Omental fat pad (tissue), 4 donors: ENCODE data around the gene CEP164. TPM values are rescaled to one million over a fixed set of nuclear protein-coding genes. Genes with fewer than 3 reads are reported as not detected.

Experiments used
- ATAC-seq: fragments of 150-250 bp; one replicate; pipeline ENCODE4 v1.9.1; 2016; ENCODE audit warnings: mild to moderate bottlenecking, moderate library complexity; ENCODE audit not compliant: low FRiP score
- DNase-seq: peaks from one replicate; pipeline ENCODE4 v3.0.0-alpha.2; 2019; ENCODE audit warnings: low spot score
- total RNA-seq, 4 donors: library from RNA; depleted of rRNA; stranded (reverse); fragments of >200 nt; gene quantifications; one replicate each; pipeline ENCODE4 v1.1.0, GENCODE V29; 2016
- TF ChIP-seq, protein P1 (sequence below), 3 donors: fragments of 450-650 bp; IDR thresholded peaks; one replicate each; pipeline ENCODE4 v1.5.1; 2016 to 2017; ENCODE audit warnings: antibody characterized with exemption in 3 of 3, mild to moderate bottlenecking in 3 of 3, moderate library complexity in 2 of 3

The CEP164 gene
- total RNA-seq, 4 donors from 2014 or later: 15.1 to 20.3 (median 19.4) TPM

DNA sequence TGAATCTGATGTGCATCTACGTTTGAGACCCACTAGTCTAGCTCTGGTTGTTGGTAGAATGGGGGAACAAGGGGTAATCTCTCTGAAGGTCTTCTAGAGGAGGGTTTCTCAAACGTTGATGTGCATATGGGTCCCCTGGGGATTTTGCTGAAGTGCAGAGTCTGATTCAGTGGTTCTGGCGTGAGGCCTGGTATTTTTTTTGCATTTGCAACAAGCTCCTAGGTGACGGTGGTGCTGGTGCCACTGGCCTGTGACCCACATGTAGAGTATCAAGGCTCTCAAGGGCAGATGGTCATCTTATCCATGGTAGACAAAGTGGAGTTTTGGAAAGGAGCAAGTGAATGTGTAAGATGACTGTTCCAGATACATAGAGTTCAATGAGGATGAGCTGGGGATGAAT, 97.1 kb downstream of the CEP164 start:
- ATAC-seq (no peak), DNase-seq (no peak)
- TF ChIP-seq, protein P1, sequence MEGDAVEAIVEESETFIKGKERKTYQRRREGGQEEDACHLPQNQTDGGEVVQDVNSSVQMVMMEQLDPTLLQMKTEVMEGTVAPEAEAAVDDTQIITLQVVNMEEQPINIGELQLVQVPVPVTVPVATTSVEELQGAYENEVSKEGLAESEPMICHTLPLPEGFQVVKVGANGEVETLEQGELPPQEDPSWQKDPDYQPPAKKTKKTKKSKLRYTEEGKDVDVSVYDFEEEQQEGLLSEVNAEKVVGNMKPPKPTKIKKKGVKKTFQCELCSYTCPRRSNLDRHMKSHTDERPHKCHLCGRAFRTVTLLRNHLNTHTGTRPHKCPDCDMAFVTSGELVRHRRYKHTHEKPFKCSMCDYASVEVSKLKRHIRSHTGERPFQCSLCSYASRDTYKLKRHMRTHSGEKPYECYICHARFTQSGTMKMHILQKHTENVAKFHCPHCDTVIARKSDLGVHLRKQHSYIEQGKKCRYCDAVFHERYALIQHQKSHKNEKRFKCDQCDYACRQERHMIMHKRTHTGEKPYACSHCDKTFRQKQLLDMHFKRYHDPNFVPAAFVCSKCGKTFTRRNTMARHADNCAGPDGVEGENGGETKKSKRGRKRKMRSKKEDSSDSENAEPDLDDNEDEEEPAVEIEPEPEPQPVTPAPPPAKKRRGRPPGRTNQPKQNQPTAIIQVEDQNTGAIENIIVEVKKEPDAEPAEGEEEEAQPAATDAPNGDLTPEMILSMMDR (IDR thresholded peaks at IDR 0.05): no peak

- DNase-seq: no peak
- TF ChIP-seq, protein P1 (IDR thresholded peaks at IDR 0.05): no peak
- no peak for ATAC-seq
Measured at GRCh38 chr11:117425679-117426296, 98.1 kb downstream of the CEP164 start.

DNA sequence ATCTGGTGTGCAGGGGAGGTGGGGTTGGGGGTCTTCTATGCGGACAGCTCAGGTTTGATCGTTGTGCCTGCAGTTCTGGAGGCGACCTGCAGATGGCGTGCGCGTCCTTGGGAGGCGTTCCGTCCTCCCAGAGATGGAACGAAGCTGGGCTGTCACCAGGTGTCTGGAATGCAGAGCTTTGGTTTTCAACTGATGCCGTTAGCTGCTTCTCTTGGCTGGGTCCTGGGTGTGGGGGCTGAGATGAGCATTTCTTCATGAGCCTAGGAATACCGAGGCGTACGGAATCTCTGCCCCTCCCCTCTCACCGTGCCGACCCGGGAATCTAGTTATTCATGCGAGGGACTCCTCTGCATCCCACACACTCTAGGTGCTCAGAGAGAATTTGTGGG, 98.6 kb downstream of the CEP164 start:
- peak; percentile 64 for DNase-seq
- ATAC-seq: peak; percentile 63
- TF ChIP-seq, protein P1 (IDR thresholded peaks at IDR 0.05): peak in 2 of 3 donors; percentile 48 to 66

- TF ChIP-seq, protein P1 (IDR thresholded peaks at IDR 0.05): no peak
- DNase-seq: no peak
- no peak for ATAC-seq
Measured at GRCh38 chr11:117426941-117427340, 99.3 kb downstream of the CEP164 start.

GRCh38 chr11:117427356-117427874, 99.8 kb downstream of the CEP164 start:
- no peak for DNase-seq
- no peak for ATAC-seq
- TF ChIP-seq, protein P1 (IDR thresholded peaks at IDR 0.05): no peak

- ATAC-seq (no peak), DNase-seq (no peak)
- TF ChIP-seq, protein P1 (IDR thresholded peaks at IDR 0.05): no peak
Measured at GRCh38 chr11:117428186-117428855, 100.7 kb downstream of the CEP164 start.

DNA sequence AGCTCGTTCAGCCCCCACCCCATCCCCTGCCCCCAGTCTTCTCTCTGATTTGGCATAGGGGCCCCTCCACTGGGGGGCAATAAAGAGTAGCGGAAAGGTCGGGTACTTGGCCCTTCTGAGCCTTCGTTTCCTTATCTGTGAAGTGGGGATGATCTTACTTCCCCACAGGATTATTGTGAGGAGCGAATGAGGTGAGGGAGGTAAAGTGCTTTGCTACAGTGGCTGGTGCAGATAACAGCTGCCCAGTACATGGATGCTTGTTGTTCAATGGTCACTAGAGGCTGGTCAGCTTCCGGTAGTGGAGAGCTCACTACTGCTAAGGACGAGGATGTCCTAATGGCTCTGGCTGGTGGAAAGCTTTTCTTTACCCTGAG, 101.2 kb downstream of the CEP164 start:
- TF ChIP-seq, protein P1 (IDR thresholded peaks at IDR 0.05): no peak
- ATAC-seq (no peak), DNase-seq (no peak)
